H1 (cell line): ENCODE results near the gene DOCK9. TPM values are rescaled to one million over a fixed set of nuclear protein-coding genes. Genes with fewer than 3 reads are reported as not detected.

Experiments used
- E2F6 ChIP-seq: IDR thresholded peaks from 2 replicates; pipeline ENCODE4 v1.6.1; 2012; ENCODE audit warnings: inconsistent platforms
- polyA plus RNA-seq, 7 experiments: library from polyadenylated mRNA; depleted of rRNA in 3 of 7; stranded (reverse) in 5 of 7; unstranded in 2 of 7; fragments of >200 nt in 5 of 7; fragments of 200-250 nt in 2 of 7; gene quantifications; 1 replicate in 5 of 7; 2 replicates in 1 of 7; 4 replicates in 1 of 7; pipeline versions ENCODE4 v1.2.1 to v1.2.3, GENCODE V29; 2011 to 2013; ENCODE audit warnings: missing spikeins in 2 of 7, mixed read lengths in 2 of 7
- total RNA-seq: library from RNA; stranded (reverse); fragmentation: NEBNext Ultra II Directional; extraction: Animal tissue kit (Norgen Biotek cat#: 25700); gene quantifications from 2 replicates; pipeline ENCODE4 v1.2.1, GENCODE V29; 2021

The DOCK9 gene
- total and polyA plus RNA-seq, 2 of the 8 experiments (the other 6 are each of a cell fraction or from before 2014, with no cell fraction given) = 21.6 to 31.5 TPM

DNA sequence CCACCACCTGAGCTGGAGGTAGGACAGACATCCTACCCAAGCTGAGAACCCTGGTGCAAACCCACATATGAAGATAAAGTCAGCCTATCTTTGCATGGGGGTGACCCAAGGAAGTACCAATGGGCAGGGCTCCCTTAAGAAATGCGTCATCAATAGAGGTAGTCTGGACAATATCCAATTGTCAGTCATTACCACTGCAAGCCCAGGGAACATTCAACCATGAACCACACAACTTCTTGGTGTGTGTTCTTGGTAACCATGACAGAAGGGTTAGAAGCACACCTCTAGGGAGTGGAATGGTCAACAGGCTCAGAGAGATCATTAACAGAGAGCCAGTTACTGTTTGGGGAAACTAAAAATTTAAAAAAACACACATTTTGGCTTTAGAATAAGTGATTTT, 34.7 kb upstream of the DOCK9 start (continued):
- TF ChIP-seq E2F6 = no peak
